Measurements from ENCODE around the gene ATOH7. TPM values are rescaled to one million over a fixed set of nuclear protein-coding genes. Genes with fewer than 3 reads are reported as not detected.
A peak's percentile ranks its signal among the peaks of the same experiment; 100 is the strongest.

ATOH7 gene
- total and polyA plus RNA-seq, 12 donors, result 0.01 TPM; not detected in 11

DNA sequence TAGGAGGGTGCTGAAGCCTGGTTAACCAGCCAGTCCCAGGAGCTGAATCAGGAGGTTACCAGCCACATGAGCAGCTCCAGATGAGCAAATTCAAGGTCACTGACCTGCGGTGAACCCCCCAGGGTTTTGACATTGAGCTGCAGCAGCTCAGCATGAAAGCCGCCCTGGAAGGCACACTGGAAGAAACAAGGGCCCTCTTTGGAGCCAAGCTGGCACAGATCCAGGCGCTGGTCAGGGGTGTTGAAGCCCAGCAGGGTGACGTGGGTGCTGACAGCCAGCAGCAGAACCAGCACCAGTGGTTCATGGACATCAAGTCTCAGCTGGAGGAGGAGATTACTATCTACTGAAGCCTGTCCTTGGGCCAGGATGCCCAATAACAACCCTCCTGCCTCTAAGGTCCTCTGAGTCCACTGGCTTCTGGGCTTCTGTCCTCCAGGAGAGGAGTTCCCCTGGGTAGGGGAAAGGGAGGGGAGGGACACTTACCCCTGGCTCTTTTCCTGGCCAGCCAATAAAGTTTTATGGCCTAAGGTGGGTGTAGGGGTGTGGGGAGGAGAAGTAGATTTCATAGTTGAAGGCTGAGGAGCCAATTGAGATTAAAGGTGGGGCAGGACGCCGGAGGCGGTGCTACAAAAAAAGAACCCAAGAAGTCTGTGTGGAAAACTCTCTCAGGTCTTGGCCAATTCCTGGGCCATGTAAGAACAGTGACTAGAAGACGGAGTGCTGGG lies 29.4 kb upstream of the ATOH7 start:
- WGBS, 2 donors, result 52 to 69% methylated on average over 8 of the region's 8 CpGs
- Histone ChIP-seq H3K27ac (peak overlapping the region in 6 of 10 donors; percentile 30 to 81 (median 70)), H3K36me3 (no peaks in the 10 kb centered on the region), H3K27me3 (no peaks in the 10 kb centered on the region), H3K4me3 (no peak overlapping the region), H3K9me3 (peaks cover 0 to 13% (median 0%) of the 10 kb centered on the region in 11 donors), H3K4me1 (peaks cover 0 to 22% (median 0%) of the 10 kb centered on the region in 9 donors)
- peak; percentile 78 to 81 for DNase-seq
- TF ChIP-seq CTCF (IDR thresholded peaks at IDR 0.05), result no peak
- intact Hi-C loops (cut with DNase I), result no loop called here
- peak; percentile 71 to 96 (median 92) for ATAC-seq

GRCh38 chr10:68253346-68253745 lies 21.4 kb upstream of the ATOH7 start:
- ATAC-seq, result no peak
- no peaks in the 10 kb centered on the region for H3K27me3 ChIP-seq
- H3K4me1 ChIP-seq, result peaks cover 0 to 21% (median 0%) of the 10 kb centered on the region in 9 donors
- TF ChIP-seq CTCF (IDR thresholded peaks at IDR 0.05), result no peak
- no peaks in the 10 kb centered on the region for H3K36me3 ChIP-seq
- intact Hi-C loops (cut with DNase I), result no loop called here
- no peak overlapping the region for H3K27ac ChIP-seq
- WGBS, 2 donors, result 38 to 59% methylated on average over 1 of the region's 1 CpG
- H3K9me3 ChIP-seq, result no peaks in the 10 kb centered on the region
- no peak overlapping the region for H3K4me3 ChIP-seq
- no peak for DNase-seq

DNA sequence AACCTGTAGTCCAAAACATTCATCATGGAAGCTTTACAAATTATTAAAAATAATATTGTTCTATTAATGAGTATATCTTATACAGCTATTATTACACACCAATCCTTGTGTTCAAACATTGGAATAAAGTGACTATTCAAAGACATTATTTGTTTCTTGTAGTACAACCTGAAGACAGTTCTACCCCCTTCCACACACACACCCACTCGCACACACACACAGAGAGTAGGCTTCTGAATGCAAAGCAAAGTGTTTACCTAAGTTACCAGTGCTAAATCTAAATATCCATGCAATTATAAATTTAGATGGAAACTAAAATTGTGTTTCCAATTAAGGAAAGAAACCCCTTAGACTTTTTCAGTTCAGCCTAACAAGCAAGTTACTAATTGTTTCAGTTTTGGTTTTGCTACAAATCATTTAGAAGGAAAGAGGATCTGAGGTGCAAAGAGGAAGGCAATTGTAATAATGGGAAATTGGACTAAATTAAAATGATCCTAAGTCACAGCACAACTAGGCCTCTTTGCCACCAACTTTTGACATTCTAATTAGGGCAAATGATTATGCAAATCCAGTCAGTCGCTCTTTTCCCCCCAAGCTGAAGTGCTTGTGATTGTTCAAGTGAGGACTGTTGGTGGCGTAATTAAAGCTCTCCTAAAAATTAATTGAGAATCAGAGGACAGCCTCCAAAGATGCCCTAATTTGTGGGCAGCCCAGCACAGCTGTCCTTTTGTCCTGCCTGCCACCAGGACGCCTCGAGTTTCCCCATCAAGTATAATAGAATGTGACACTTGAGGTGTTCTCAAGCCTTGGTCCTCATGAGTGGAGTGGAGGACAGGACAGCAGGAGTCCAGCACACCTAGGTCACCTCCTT lies 19.9 kb upstream of the ATOH7 start:
- H3K9me3 ChIP-seq, result no peaks in the 10 kb centered on the region
- H3K27ac ChIP-seq, result no peak overlapping the region
- peaks cover 0 to 10% (median 0%) of the 10 kb centered on the region in 9 donors for H3K4me1 ChIP-seq
- DNase-seq, result no peak
- H3K27me3 ChIP-seq, result no peaks in the 10 kb centered on the region
- intact Hi-C loops (cut with DNase I), result no loop called here
- ATAC-seq, result no peak
- 78 to 87% methylated on average over 5 of the region's 5 CpGs for WGBS, 2 donors
- H3K4me3 ChIP-seq, result no peak overlapping the region
- TF ChIP-seq CTCF (IDR thresholded peaks at IDR 0.05), result no peak
- no peaks in the 10 kb centered on the region for H3K36me3 ChIP-seq

GRCh38 chr10:68251151-68251550 lies 19.2 kb upstream of the ATOH7 start:
- no peak for ATAC-seq
- no peak for DNase-seq
- no peaks in the 10 kb centered on the region for H3K9me3 ChIP-seq
- intact Hi-C loops (cut with DNase I), result no loop called here
- WGBS, 2 donors, result 77 to 82% methylated on average over 7 of the region's 7 CpGs
- H3K27ac ChIP-seq, result no peak overlapping the region
- no peaks in the 10 kb centered on the region for H3K36me3 ChIP-seq
- no peak for TF ChIP-seq CTCF (IDR thresholded peaks at IDR 0.05)
- H3K4me1 ChIP-seq, result peaks cover 0 to 6% (median 0%) of the 10 kb centered on the region in 9 donors
- H3K4me3 ChIP-seq, result no peak overlapping the region
- no peaks in the 10 kb centered on the region for H3K27me3 ChIP-seq
